Umbilical cord (tissue), 1 donor: Measurements from ENCODE around the gene OGDH. TPM values are rescaled to one million over a fixed set of nuclear protein-coding genes. Genes with fewer than 3 reads are reported as not detected.

Source experiments
- total RNA-seq: library from RNA; depleted of rRNA; stranded (reverse); fragments of >200 nt; gene quantifications from one replicate; pipeline ENCODE4 v1.2.3, GENCODE V29; 2014; ENCODE audit warnings: low replicate concordance; ENCODE audit not compliant: insufficient read depth

OGDH gene
- total RNA-seq, 1 donor from 2014 or later = 33.9 TPM

Other genes starting within 250 kb of the OGDH start
- gene NUDCD3, start 116.0 kb upstream of the OGDH start, total RNA-seq = 51.8 TPM
- 0.48 TPM for gene NPC1L1, start 65.3 kb upstream of the OGDH start, total RNA-seq
- 28.4 TPM for gene DDX56, start 32.7 kb upstream of the OGDH start, total RNA-seq
- gene TMED4, start 24.4 kb upstream of the OGDH start, total RNA-seq = 84.7 TPM
- gene ZMIZ2, start 142.2 kb downstream of the OGDH start, total RNA-seq = 12.8 TPM
- gene PPIA, start 190.1 kb downstream of the OGDH start, total RNA-seq = 1,749 TPM
- 117 TPM for gene H2AZ2, start 241.5 kb downstream of the OGDH start, total RNA-seq